Omental fat pad (tissue), 4 donors: ENCODE results near the gene ITM2B. TPM values are rescaled to one million over a fixed set of nuclear protein-coding genes. Genes with fewer than 3 reads are reported as not detected.

Source experiments
- ATAC-seq: fragments of 150-250 bp; one replicate; pipeline ENCODE4 v1.9.1; 2016; ENCODE audit warnings: mild to moderate bottlenecking, moderate library complexity; ENCODE audit not compliant: low FRiP score
- DNase-seq: peaks from one replicate; pipeline ENCODE4 v3.0.0-alpha.2; 2019; ENCODE audit warnings: low spot score
- CTCF ChIP-seq, 3 donors: fragments of 450-650 bp; IDR thresholded peaks; one replicate each; pipeline ENCODE4 v1.5.1; 2016 to 2017; ENCODE audit warnings: antibody characterized with exemption in 3 of 3, mild to moderate bottlenecking in 3 of 3, moderate library complexity in 2 of 3
- total RNA-seq, 4 donors: library from RNA; depleted of rRNA; stranded (reverse); fragments of >200 nt; gene quantifications; one replicate each; pipeline ENCODE4 v1.1.0, GENCODE V29; 2016

The ITM2B gene
- total RNA-seq, 4 donors from 2014 or later, result 455 to 728 (median 534) TPM

- TF ChIP-seq CTCF (IDR thresholded peaks at IDR 0.05), result no peak
Measured at GRCh38 chr13:48315969-48316650, 83.1 kb downstream of the ITM2B start.

DNA sequence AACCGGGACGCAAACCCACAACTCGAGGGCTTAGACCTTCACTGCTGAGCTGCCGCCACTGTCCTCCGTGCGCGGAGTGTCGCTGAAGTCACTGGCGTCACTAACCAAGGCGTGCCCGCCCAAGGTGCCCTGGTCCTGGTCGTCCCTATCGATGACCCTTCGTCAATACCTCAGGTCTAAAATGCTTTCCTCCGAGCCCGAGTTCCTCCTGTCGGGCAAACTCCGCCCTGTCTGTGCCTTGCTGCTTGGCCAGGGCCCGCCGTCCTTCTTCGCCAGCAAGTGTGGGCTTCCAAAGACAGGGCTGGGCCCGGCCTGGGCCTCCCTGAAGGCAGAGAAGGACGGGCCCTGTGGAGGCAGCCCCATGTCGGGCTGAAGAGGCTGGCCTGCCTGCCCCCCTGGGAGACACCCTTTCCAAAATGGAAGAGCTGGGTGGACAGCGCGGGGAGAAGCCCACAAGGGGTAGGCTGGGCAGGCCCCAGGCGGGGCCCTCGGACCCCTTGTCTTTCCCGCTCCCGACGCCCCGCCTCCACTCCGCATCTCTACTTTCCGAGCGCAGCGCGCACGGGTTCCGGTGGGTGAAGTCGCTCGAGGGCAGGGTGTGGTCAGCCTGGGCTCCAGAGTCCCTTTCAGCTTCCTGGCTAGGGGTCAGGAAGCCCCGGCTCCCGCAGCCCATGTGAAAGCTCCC lies 84.0 kb downstream of the ITM2B start:
- ATAC-seq (no peak), DNase-seq (no peak)

More at GRCh38 chr13:48315969-48316650, 83.1 kb downstream of the ITM2B start:
- DNase-seq (no peak), ATAC-seq (no peak)

DNA sequence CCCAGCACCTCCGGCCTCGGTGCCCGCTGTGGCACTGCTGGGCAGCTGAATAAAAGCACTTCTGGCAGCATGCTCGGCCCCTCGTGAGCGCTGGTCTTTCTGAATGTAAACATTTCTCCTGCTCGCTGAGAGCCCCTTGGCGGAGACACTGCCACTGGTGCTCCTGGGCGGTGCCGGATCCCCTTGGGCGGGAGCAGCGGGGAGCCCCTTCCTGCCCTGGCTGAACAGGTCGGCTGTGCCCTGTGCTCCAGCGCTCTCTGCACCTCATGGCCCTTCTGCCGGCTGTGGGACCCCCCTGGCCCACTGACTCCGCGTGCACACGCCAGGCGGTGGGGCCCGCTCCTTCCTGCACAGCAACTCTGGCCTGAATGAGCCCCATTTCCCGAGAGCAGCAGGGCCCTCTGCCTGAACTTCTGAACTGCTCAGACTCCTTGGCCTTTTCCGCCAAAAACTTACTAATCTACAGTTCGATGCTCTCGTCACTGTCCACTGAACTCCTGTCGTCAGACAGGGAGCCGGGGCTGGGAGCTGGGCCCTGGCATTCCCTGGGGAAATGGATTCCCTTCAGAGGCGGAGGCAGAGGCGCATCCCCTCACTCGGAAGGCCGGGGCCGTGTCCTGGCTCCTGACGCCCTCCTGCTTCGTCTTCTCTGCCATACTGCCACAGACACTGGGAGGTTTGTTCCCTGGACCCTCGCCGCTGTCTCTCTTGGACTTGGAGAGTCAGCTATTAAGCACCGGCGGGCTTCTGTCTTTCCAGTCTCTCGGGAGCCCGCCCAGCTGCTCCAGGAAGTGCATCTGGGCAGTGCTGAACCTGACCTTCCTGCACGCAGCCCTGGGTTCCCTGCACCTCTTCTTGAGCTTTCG lies 84.7 kb downstream of the ITM2B start:
- no peak for TF ChIP-seq CTCF (IDR thresholded peaks at IDR 0.05)
- no peak for DNase-seq

More for the DNA sequence above, 84.0 kb downstream of the ITM2B start:
- no peak for TF ChIP-seq CTCF (IDR thresholded peaks at IDR 0.05)

DNA sequence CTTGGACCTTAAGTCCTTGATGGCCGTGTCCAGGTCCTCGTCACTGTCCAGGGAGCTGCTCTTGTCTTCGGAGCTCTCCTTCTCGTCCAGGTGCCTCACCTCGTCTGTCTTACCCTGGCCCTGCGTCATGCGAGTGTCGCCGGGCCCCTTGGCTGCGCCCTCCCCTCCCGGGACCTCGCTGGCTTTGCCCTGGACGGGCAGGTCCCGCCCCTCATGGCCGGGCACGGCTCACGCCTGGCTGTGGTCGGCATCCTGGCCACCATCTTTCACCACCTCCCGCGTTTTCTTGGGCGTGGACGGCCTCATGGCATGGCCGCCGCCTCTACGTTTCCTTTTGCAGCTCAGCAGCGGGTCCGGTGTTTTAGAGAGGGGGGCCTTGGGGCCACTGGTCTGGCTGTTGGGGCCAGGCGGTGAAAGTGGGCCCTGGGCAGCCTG lies 85.4 kb downstream of the ITM2B start:
- ATAC-seq, result no peak

More for the DNA sequence above, 84.7 kb downstream of the ITM2B start:
- no peak for ATAC-seq

DNA sequence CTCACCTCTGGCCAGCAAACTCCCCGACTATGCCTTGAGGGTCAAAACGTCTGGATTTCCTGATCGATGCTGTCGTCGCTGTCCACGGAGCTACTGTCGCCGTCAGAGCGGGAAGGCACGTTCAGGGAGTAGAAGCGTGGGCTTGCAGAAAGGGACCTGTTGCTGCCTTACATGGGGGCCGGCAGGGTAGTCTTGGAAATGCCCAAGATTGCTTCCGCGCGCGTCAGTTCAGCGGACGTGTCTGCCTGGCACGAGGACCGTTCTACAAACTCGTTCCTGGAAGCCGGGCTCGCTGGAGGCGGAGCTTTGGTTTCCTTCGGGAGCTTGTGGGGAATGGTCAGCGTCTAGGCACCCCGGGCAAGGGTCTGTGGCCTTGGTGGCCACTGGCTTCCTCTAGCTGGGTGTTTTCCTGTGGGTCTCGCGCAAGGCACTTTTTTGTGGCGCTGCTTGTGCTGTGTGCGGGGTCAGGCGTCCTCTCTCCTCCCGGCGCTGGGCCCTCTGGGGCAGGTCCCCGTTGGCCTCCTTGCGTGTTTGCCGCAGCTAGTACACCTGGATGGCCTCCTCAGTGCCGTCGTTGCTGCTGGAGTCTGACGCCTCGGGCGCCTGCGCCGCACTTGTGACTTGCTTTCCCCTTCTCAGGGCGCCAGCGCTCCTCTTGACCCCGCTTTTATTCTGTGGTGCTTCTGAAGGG lies 86.0 kb downstream of the ITM2B start:
- DNase-seq (no peak), ATAC-seq (peak; percentile 33)

More for the DNA sequence above, 85.4 kb downstream of the ITM2B start:
- DNase-seq, result no peak
- TF ChIP-seq CTCF (IDR thresholded peaks at IDR 0.05), result no peak

More for the DNA sequence above, 86.0 kb downstream of the ITM2B start:
- TF ChIP-seq CTCF (IDR thresholded peaks at IDR 0.05), result no peak

Other genes starting within 250 kb of the ITM2B start
- gene SUCLA2, start 231.9 kb upstream of the ITM2B start, total RNA-seq, result 10 to 100 TPM; 37.2 to 91.6 (median 68.7) TPM
- 10 to 100 TPM in 1 of 4 donors, 1 to 10 TPM in 3; 8.6 to 11.2 (median 9.0) TPM for gene NUDT15, start 195.5 kb upstream of the ITM2B start, total RNA-seq
- 10 to 100 TPM; 27.4 to 42.9 (median 35.0) TPM for gene MED4, start 138.1 kb upstream of the ITM2B start, total RNA-seq
- 10 to 100 TPM; 26.5 to 42.6 (median 37.5) TPM for gene RB1, start 70.5 kb downstream of the ITM2B start, total RNA-seq
- gene LPAR6, start 179.9 kb downstream of the ITM2B start, total RNA-seq, result 10 to 100 TPM; 19.0 to 87.6 (median 33.4) TPM